Measurements from ENCODE around the gene COL19A1.

- TF ChIP-seq CTCF (IDR thresholded peaks at IDR 0.05; ENCODE audit: low read depth, low read length) (no peak), EZH2phosphoT487 (IDR thresholded peaks at IDR 0.05; ENCODE audit: low read depth) (no peak)
Measured at GRCh38 chr6:69817358-69817757, 49.0 kb upstream of the COL19A1 start.

All from OCI-LY3 (cell line).